ENCODE data around the gene ZNF540. TPM values are rescaled to one million over a fixed set of nuclear protein-coding genes. Genes with fewer than 3 reads are reported as not detected.

Gene ZNF540
- total and polyA plus RNA-seq, 2 of the 4 experiments (the other 2 are of a cell fraction): 0.34 to 0.54 TPM

- peak overlapping the region; percentile 23; the same call in 1 of the 2 replicates for H3K14ac ChIP-seq (replicated peaks; ENCODE audit: low read depth, low read length)
- H3K27ac ChIP-seq (ENCODE audit: insufficient read depth, low read length): peak overlapping the region; percentile 47
- dilution Hi-C loops (cut with HindIII; ENCODE audit: low sequenced_read_pairs, unreplicated experiment) (no loop called here), in situ Hi-C loops (cut with MboI; ENCODE audit: low sequenced_read_pairs) (no loop called here), intact Hi-C loops (cut with micrococcal nuclease) (loop anchor here (1.0 to 10.0 kb wide), 2 partner anchors 126 to 180 kb away; partner anchors contain the start of genes ZNF570 and ZNF573)
- peak overlapping the region; percentile 72 for H3K4me2 ChIP-seq (ENCODE audit: low read depth, low read length)
- no peaks in the 10 kb centered on the region for H3K79me1 ChIP-seq (ENCODE audit: low read depth in 1 of 2, low read length in 2 of 2)
- H3K27me3 ChIP-seq (ENCODE audit: control insufficient read depth, insufficient read depth, low read length): no peaks in the 10 kb centered on the region
- H3K9me1 ChIP-seq (ENCODE audit: insufficient read depth, low read length): no peaks in the 10 kb centered on the region
- H3K56ac ChIP-seq (ENCODE audit: extremely low read depth, insufficient read depth, low read length): peak overlapping the region; percentile 35; the same call in 1 of the 2 replicates
- no peak overlapping the region for H3K4ac ChIP-seq (ENCODE audit: low read depth, low read length)
- no peak overlapping the region for H2BK120ac ChIP-seq (ENCODE audit: low read depth, low read length)
- peak overlapping the region; percentile 30; the same call in 1 of the 2 replicates for H3K23ac ChIP-seq (ENCODE audit: low read depth, low read length)
- ChIA-PET POLR2A (ENCODE audit: unreplicated experiment) (interaction anchor here (0.6 kb wide), 1 partner anchor 28 kb away, joined by 3 read pairs; no protein-coding TSS in a partner anchor), CTCF (no interaction called here)
- H3K9ac ChIP-seq (ENCODE audit: low read depth, low read length): peak overlapping the region; percentile 78
- no peak overlapping the region for H2BK20ac ChIP-seq (ENCODE audit: low read depth, low read length)
- peak overlapping the region; percentile 14; the same call in 1 of the 2 replicates for H3K18ac ChIP-seq (ENCODE audit: low read depth, low read length)
- H2BK5ac ChIP-seq (ENCODE audit: low read depth, low read length, poor library complexity, severe bottlenecking): no peak overlapping the region
- H2BK15ac ChIP-seq (ENCODE audit: low read depth, low read length): no peak overlapping the region
- no peaks in the 10 kb centered on the region for H3K9me3 ChIP-seq (ENCODE audit: control insufficient read depth, insufficient read depth, low read length)
- no peaks in the 10 kb centered on the region for H3K36me3 ChIP-seq (ENCODE audit: control insufficient read depth, insufficient read depth, low read length)
- H2AK5ac ChIP-seq (ENCODE audit: low read depth, low read length): no peak overlapping the region
- ATAC-seq (ENCODE audit: low read depth) (peak; percentile 58), DNase-seq (peak; percentile 58)
- peak overlapping the region; percentile 9 to 49; a peak in 2 of 4 replicates for H4K8ac ChIP-seq (ENCODE audit: low read depth in 2 of 2, low read length in 2 of 2)
- whole genome bisulfite sequencing, 2 experiments (ENCODE audit: extremely low coverage in 2 of 2, insufficient read length in 1 of 2): 4% methylated on average over 10 of the region's 20 CpGs; no CpG with 5 or more reads in 1 of the 2 experiments
- peak overlapping the region; percentile 98 for H2AFZ ChIP-seq (replicated peaks; ENCODE audit: low read length, poor library complexity)
- H4K5ac ChIP-seq (ENCODE audit: low read depth, low read length): no peak overlapping the region
- H3K4me1 ChIP-seq (ENCODE audit: control insufficient read depth, insufficient read depth, low read length): no peaks in the 10 kb centered on the region
- peak overlapping the region; percentile 69 for H2AK9ac ChIP-seq (replicated peaks; ENCODE audit: low read depth, low read length, poor library complexity)
- TF ChIP-seq POLR2A (IDR thresholded peaks at IDR 0.05; ENCODE audit: low read depth, low read length): no peak
- TF ChIP-seq MAZ (IDR thresholded peaks at IDR 0.05; ENCODE audit: borderline replicate concordance, low read depth, low read length): no peak
- no peak for TF ChIP-seq FOS (IDR thresholded peaks at IDR 0.05; ENCODE audit: low read depth, low read length)
- TF ChIP-seq MXI1 (IDR thresholded peaks at IDR 0.05; ENCODE audit: borderline replicate concordance, low read depth, low read length): peak; percentile 81; the same call in 1 of the 2 replicates
- peak; percentile 33; the same call in 1 of the 2 replicates for TF ChIP-seq BHLHE40 (IDR thresholded peaks at IDR 0.05; ENCODE audit: low read depth, low read length)
- TF ChIP-seq CHD1 (IDR thresholded peaks at IDR 0.05; ENCODE audit: low read depth, low read length): 0 out of 2 replicates have a peak, but pooled peaks have one; percentile 6
- no peak for TF ChIP-seq NFE2L2 (IDR thresholded peaks at IDR 0.05; ENCODE audit: low read depth, low read length)
- no peak for TF ChIP-seq CTCF (conservative IDR thresholded peaks at IDR 0.05; ENCODE audit: low read depth, low read length)
- 0 out of 2 replicates have a peak, but pooled peaks have one; percentile 8 for TF ChIP-seq USF2 (IDR thresholded peaks at IDR 0.05; ENCODE audit: low read depth, low read length)
- H4K91ac ChIP-seq (ENCODE audit: insufficient read depth, low read depth, low read length): no peak overlapping the region
- no TSS peak for BruUV-seq (replicated peaks)
- peak overlapping the region; percentile 91 for H3K4me3 ChIP-seq (ENCODE audit: insufficient read depth, low read depth, low read length)
- no peaks in the 10 kb centered on the region for H4K20me1 ChIP-seq (ENCODE audit: insufficient read depth, low read length)
Measured at GRCh38 chr19:37594982-37595382, 306 bp downstream of the ZNF540 start.

All from IMR-90 (cell line).